HG03457 (cell line): ENCODE measurements around the gene PRKN.

Experiments used
- ATAC-seq: cut with Tn5 transposase; IDR thresholded peaks from one replicate; pipeline ENCODE4 v1.9.1; 2021; ENCODE audit warnings: moderate number of reproducible peaks; ENCODE audit not compliant: unreplicated experiment

PRKN gene

DNA sequence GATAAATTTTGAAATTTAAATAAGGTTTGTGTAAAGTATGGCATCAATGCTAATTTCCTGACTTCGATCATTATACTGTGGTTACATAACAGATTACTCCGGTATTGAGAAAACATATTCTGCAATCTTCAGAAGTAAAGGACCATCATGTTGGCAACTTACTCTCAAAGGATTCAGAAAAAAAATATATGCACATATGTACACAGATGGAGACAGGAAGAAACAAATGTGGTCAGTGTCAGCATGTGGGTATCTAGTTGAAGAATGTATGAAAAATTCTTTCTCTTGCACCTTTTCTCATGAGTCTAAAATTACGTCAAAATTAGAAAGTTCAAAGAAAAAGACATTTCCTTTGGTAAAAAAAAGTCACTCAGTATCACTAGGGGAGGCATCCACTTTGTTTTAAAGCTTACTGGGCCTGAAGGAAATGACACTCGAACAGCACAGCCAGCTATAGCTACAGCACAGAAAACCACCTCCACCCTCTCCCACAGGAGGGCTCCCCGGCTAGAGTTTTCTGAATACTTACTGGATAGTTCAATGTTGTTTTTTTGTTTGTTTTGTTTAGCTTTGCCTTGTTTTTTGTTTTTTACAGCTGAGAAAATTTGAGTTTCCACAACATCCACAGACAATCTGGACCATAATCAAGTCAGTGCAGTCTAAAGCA lies 1136.5 kb downstream of the PRKN start:
- ATAC-seq = no peak

DNA sequence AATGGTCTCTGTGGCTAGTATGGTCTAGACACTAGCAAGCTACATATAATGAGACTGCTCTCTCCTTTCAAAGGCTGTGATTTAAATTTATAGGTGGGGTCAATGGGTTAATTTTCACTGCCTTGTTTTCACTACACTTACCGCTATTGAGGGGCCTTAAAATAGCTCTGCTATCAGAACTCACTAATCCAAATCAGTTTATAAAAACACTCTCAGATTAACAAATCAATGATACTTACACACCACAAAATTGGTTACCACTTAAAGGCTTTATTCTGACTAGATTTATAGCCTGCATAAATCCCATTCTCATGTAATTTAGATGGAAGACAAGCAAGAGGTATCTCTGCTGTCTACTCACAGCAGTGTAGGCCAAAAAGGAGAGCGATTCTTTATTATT lies 1140.7 kb downstream of the PRKN start:
- no peak for ATAC-seq

DNA sequence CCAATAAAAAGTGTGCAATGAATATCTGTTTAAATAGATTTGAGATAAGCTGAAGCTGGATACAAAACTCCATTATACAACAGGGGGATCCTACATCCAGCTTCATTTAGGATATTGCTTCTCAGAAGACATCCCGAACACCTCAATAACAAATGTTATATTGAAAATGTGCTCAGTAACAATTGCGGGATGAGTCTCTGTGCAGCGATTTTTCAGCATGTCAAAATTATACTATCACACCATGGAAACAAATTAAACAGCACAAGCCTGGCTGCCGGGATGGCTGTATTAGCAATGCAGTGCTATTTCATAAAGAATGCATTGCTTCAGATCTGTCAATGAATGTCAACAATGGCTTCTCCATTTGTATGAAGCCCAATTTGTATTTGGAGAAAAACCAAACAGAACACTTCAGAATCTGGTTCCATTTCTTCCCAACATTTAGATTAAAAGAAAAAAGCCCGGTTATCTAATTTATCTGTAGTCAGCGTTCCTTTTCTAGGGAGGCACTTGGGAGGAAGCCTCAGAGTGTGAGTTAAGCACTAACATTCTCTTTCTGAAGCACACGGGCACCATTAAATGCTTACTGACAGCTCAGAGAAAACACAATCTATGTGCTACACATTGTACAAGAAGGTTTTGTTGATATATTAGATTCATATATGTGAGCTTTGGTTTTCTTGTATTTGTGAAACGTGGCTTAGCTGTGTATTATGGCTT lies 1142.8 kb downstream of the PRKN start:
- no peak for ATAC-seq

DNA sequence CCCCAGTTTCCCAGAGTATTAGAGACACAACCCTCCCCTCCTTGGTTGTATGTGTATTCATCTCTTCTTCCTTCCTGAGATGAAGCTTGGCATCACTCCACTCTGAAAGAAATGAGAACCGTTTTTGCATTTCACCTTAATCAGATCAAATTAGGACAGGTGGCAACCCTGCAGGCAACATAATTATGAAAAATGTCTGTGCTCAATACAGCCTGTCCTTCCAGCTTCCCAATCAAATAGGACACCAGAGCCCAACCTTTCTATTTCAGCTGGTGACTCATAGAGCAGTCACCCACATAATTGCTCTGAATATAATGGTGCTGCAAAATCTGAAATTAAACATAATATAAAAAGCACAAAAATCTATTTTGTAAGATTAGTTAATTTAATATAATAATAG lies 1143.5 kb downstream of the PRKN start:
- ATAC-seq = no peak

DNA sequence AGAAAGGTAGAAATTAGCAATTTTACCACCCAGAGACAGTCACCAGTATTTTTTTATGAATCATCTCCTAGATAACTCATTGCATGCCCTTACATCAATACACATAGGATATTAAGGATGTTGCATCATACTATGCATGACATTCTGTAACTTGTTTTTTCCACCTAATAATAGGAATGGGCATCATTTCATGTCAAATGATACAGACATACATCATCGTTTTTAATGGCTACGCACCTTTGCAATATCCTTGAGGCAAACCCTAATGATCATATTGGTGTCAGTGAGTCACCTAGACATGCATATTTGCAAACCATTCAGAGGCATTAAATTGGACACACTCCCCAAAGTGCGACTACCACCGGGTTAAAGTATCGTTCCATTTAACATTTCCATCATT lies 1144.0 kb downstream of the PRKN start:
- ATAC-seq = no peak

DNA sequence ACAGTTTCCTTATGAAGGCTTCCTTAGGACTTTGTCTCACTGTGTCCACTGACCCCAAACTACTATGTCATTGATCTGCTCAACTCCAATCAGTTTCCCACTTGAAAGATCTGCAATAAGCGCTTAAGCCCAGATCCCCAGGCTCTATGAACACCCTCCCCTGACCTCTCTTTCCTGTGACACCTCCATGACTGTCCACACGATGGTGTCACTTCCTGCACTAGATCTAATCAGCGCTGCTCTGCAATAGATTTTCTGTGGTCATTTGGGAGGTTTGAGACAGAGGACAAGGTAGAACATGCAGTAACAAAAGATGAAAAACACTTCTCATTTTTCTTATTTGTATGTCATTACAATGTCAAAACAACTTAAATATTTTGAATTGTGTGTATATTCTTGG lies 1149.1 kb downstream of the PRKN start:
- no peak for ATAC-seq

DNA sequence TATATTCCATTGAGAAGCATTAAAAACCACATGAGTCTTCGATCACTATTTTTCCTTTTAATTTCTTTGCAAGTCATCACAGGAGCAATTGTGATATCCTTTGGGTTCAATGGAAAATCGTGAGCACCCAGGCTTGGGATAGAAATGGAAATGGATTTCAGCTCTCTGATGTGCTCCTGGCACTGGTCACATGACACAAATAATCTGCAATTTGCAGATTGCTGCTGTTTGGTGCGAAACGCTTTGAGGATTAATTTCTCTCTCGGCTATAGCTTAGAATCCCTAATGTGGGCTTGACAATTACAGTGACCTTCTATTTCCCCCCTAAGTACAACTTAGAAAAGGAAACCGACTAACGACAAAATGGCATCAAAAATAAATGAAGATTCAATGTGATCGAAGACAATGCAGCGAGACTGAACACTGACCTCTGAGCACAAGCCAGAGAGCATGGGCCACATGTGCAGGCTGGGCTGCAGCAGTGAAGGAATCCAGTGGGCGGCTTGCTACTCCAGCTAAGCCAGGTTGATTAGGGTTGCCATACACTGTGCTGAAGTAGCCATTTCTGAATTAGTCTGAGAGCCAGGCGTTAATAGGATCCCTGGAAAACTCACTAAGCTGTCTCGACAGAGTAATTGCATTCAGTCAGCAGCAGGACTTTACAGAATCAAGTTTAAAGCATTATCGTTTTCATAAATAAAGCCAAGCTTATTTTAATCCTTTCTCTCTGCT lies 1151.9 kb downstream of the PRKN start:
- no peak for ATAC-seq

DNA sequence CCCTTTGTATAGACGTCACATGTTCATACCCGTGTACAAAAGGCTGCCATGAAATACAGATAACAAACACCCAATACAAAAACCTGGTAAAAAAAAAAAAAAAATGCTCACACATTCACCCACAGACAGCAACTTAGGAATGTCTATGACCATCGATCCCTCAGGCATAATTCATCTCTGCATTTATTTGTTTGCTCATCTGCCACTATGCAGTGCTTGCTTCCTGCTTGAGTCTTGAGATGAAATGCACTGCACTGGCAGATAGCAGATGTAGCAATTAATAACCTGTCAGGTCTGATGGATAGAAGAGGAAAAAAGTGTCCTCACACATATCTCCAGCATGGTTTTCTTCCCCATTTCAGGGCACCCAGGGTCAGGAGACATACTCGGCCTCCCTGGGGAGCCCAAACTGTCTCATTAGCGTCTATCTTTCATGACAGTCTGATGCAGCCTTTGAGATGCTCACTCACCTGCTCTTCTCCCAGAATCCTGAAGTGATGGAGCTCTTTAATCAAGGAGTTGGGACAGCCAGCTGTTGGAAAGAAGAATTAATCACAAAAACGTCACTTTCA lies 1158.6 kb downstream of the PRKN start:
- no peak for ATAC-seq

DNA sequence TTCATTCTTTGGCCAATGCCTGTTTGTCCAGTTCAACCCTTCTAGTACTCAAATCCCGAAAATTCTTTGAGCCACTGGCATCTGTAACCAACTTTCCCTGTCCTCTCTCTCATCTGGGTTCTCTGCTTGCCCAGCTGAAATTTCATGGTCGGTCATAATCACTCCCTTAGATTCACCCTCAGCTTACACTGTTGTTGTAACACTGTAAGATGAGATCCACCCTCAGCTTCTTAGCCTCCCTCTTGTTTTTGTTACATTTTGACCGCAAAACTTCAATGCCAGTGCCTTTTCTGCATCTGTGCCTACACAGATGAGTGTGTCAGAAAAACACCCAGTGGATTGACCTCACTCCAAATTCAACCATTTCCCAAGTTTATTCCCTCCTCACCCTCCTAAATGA lies 1162.6 kb downstream of the PRKN start:
- ATAC-seq = no peak

DNA sequence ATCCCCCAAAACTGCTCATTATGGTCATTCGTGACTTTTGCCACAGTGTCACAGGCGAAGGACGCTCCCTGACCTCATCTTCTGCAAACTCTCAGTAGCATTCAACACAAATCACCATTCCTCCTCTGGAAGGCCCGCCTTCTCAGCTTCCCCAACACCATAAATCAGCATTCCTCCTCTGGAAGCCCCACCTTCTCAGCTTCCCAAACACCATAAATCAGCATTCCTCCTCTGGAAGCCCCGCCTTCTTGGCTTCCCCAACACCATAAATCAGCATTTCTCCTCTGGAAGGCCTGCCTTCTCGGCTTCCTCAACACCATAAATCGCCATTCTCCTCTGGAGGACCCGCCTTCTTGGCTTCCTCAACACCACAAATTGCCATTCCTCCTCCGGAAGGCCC lies 1165.7 kb downstream of the PRKN start:
- ATAC-seq = no peak

DNA sequence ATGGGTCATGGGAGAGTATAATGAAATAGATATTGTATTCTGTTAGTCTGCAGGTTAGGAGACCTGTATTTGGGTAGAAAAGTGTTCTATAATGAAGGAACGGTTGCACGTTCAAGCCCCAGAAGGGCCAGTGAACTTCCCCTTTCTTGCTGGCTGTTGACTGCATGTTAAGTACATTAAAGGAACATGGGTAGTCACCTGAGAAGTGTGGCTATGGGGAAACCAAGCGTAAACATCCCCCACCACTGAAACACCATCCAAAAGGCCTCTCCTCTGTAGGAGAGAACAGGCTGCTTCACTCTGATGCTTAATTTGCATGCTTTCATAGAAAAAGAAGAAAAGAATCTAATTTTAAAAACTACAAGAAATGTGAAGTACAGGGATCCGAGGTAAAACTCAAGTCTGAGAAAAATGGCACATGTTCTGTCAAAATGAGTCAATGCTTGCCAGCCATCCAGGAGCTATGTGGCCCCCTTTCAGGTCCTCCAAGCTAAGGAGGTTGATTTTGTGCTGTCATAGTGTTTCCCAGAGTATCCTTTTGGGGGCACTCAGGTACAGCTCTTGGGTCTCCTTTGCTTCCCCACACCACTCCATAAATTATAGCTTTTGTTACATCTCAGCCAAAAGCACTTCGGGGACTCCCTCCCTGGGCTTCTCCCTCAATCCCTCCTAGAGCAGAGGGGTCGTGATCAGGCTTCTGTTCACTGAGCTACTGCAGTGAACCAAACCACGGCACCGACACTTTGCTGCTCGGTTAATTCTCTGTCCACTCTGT lies 1170.0 kb downstream of the PRKN start:
- no peak for ATAC-seq

DNA sequence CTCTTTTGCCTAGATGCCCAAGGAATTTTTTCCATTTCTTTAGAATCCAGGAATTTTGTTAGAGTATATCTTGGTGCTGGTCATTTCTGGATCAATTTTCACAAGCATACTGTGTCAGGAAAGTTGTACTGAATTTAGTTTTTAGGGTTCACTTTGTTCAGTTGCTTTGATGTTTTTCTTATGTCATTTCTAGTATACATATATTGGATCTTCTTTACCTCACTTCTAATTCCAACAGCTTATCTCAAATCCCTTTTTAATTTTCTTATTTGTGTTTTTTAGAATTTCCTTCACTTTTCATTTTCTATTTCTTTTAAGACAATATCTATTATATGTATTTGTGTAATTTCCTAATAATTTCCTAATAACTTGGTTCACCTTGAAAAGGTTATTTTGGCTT lies 1172.7 kb downstream of the PRKN start:
- ATAC-seq = no peak

DNA sequence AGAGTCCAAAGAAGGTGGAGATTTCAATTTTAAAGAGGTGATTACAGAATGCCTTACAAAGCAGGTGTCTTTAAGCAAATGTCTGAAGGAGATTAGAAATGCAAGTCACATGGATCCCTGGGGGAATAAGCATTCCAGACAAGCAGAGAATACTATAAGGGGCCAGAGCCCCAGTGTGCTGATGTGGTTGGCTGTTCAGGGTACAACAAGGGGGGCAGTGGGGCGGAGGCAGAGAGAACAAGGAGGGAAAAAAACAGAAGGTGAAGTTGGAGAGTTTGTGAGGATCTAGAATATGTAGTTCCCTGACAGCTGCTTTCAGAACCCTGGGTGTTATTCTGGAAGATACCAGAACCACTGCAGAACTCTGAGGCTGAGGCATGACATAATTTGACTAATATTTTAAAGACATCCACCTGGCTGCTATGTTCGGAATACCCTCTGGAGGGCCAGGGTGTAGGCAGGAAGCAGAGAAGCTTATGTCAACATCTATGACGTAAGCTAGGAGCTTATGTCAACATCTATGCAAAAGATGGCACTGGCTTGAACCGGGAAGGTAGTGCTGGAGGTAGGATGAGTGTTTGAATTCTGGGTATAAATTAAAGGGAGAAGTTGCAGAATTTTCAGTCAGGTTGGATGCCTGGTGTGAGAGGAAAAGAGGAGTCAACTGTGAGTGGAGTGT lies 1177.5 kb downstream of the PRKN start:
- ATAC-seq = no peak

DNA sequence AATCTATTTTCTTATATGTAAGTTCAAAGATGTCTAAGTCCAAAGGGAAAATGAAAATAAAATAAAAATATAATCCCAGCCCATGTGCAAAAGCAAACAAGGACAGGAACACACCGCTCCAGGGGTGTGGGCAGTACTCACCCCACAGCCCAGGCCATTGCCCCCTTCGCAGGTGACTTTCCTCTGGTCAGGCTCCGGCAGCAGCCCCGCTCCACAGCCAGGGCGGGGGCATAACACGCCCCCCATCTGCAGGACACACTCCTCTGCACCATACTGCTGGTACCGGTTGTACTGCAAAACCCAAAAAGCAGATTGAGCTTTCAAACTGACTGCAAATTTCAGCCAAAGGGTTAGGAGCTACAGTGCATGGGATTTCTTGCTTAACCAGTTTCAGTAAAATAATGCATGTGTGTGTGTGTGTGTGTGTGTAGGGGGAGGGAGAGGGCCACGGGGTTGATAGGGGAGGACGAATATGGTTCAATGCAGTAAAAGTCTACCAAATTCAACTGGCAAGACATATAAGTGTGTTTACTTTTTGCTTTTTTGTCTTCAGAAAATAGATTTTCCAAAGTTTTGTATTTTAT lies 1178.8 kb downstream of the PRKN start:
- ATAC-seq = no peak

DNA sequence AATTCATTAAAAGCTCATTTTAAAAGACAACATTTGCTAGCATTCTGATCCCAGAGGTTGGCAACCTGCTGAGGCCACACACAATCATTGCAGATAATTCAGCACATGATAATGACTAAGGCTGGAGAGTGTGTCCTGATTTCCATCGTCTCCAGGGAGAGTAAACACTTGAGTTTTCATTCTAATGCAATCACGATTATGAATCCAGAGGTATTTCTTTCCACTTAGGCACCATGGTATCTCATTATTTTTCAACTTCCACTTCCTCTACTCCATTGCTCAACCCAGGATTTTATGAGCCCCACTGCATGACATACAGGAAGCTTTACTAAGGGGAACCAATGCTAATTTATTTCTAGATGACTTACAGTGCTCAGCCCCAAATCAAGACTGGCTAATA lies 1179.9 kb downstream of the PRKN start:
- ATAC-seq = no peak

DNA sequence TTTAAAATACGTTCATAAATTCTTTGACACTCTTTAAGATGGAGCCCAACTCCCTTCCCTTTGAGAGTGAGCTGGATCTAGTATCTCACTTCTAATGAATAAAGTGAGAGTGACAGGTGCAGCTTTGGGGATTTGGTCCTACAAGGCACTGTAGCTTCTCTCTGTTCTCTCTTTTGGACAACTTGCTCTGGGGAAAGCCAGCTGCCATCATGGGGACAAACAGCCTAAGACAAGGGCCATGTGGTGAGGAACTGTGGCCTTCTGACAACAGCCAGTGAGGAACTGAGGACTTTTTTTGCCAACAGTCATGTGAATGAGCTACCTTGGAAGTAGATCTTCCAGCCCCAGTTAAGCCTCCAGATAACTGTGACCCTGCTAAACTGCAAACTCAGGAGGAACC lies 1180.9 kb downstream of the PRKN start:
- no peak for ATAC-seq

DNA sequence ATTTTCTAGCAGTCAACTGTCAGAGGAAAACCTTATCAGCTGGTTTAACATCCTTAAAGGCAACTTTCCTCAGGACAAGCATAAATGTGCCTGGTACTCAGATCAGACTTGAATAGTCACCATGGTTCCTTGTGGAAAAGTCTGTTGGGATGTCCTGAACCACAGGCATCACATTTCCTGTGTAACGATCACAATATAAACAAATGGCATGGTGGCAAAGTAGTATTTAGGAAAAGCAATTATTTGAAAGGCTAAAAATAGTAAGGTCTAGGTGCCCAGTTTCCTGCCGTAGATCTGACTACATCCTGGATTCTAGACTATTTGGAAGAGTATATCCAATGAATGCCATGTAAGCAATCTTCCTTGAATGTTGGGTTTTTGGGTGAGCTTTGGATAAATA lies 1181.8 kb downstream of the PRKN start:
- ATAC-seq = no peak

DNA sequence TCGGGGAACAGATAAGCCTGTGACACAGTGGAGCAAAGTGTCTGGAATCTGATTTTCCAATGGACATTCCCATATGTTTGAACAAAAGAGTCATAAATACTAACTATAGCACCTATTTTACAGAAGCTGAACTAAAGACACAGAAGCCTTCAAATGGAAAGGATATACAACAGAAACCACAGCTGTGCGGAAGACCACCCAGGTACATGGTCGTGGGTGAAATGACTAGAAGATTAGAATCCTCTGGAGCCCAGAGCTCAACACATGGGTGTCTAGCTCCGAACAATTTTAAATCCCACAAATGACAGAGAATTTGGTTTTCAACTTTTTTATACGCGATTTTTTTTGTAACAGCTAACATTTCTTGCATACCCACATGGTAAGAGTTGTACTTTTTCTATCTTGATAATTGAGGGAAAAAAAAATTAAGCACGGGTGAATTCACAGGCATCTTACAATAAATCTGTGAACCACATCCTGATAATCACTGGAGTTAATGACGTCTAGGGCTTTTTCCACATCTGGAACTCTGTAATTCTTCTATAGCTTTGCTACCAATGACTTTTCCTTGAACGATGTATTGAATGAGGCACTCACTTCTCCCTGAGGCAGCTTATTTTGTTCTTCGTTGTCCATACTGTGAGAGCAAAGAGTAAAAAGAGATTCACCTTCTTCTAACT lies 1182.6 kb downstream of the PRKN start:
- ATAC-seq = no peak

DNA sequence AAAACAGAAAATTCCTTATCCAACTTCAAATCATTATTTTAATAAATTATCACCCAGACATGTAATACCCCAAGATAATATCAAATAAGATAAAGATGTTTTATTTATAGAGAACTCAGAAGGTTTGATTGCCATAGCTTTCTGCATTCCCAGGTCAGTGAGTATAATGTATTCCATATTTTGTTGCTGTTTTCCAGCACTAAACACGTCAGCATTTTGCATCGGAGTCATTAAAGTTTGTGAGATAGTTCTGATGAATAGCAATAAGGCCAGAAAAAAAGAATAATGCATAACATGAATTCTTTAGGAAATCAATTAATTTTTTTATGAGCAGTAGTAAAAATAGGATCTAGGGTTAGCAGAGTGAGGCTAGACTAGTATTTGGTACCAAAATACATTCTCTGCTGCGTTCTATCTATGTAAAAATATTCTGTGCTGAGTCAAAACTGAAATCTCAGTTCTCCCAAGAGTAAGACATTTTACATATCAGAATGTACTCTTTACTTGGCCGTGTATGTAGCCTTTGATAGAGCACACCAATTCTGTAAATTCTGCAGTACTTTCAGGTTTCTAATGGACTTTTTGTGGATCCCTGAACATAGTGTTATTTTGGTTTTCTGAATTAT lies 1183.8 kb downstream of the PRKN start:
- ATAC-seq = no peak
